Tibial nerve (tissue), 4 donors: ENCODE measurements around the gene ADCY4. TPM values are rescaled to one million over a fixed set of nuclear protein-coding genes. Genes with fewer than 3 reads are reported as not detected.

Source experiments
- DNase-seq, 2 donors: peaks; one replicate each; pipeline ENCODE4 v3.0.0-alpha.2; 2019; ENCODE audit warnings: low spot score in 2 of 2
- H3K27ac ChIP-seq, 4 donors: fragments of 200-600 bp; sonication (generic) in 3 of 4; one replicate each; pipeline ENCODE4 v1.5.1; 2017 to 2019; ENCODE audit warnings: mild to moderate bottlenecking in 1 of 4
- H3K27me3 ChIP-seq, 2 donors: fragments of 200-600 bp; sonication (generic) in 1 of 2; one replicate each; pipeline versions ENCODE4 v1.5.1 to v1.6.0; 2017 to 2019
- H3K36me3 ChIP-seq, 3 donors: fragments of 200-600 bp; sonication (generic); one replicate each; pipeline ENCODE4 v1.5.1; 2018 to 2019
- H3K4me1 ChIP-seq, 4 donors: fragments of 200-600 bp; sonication (generic) in 3 of 4; one replicate each; pipeline ENCODE4 v1.5.1; 2017 to 2019
- H3K4me3 ChIP-seq, 4 donors: fragments of 200-600 bp; sonication (generic) in 3 of 4; one replicate each; pipeline ENCODE4 v1.5.1; 2017 to 2019; ENCODE audit warnings: mild to moderate bottlenecking in 1 of 4, moderate library complexity in 1 of 4
- H3K9me3 ChIP-seq, 4 donors: fragments of 200-600 bp; sonication (generic) in 3 of 4; one replicate each; pipeline ENCODE4 v1.5.1; 2017 to 2019
- EP300 ChIP-seq, 2 donors: sonication (generic); formaldehyde crosslinking; IDR thresholded peaks; one replicate each; pipeline ENCODE4 v1.6.1; 2017; ENCODE audit warnings: antibody characterized with exemption in 2 of 2, mild to moderate bottlenecking in 1 of 2
- POLR2A ChIP-seq, 2 donors: fragments of 450-650 bp; IDR thresholded peaks; one replicate each; pipeline ENCODE4 v1.6.1; 2017; ENCODE audit warnings: antibody characterized with exemption in 2 of 2, mild to moderate bottlenecking in 2 of 2, moderate library complexity in 2 of 2
- WGBS, 2 donors: methylation state at CpG; one replicate each; pipeline ENCODE4 v1.1.5; 2018; 5-methylcytosine and 5-hydroxymethylcytosine counted together
- total RNA-seq, 4 donors: library from RNA; depleted of rRNA; stranded (reverse); fragments of >200 nt; gene quantifications; one replicate each; pipeline ENCODE4 v1.1.0, GENCODE V29; 2016
- TF ChIP-seq, protein P1 (sequence below), 5 experiments: fragments of 200-600 bp in 3 of 5; fragments of 450-650 bp in 2 of 5; sonication (generic) in 3 of 5; IDR thresholded peaks; one replicate each; pipeline ENCODE4 v1.5.1; 2016 to 2019; ENCODE audit warnings: antibody characterized with exemption in 5 of 5, mild to moderate bottlenecking in 3 of 5, moderate library complexity in 2 of 5

Gene ADCY4
- total RNA-seq, 4 donors from 2014 or later, result 32.0 to 68.1 (median 53.2) TPM

DNA sequence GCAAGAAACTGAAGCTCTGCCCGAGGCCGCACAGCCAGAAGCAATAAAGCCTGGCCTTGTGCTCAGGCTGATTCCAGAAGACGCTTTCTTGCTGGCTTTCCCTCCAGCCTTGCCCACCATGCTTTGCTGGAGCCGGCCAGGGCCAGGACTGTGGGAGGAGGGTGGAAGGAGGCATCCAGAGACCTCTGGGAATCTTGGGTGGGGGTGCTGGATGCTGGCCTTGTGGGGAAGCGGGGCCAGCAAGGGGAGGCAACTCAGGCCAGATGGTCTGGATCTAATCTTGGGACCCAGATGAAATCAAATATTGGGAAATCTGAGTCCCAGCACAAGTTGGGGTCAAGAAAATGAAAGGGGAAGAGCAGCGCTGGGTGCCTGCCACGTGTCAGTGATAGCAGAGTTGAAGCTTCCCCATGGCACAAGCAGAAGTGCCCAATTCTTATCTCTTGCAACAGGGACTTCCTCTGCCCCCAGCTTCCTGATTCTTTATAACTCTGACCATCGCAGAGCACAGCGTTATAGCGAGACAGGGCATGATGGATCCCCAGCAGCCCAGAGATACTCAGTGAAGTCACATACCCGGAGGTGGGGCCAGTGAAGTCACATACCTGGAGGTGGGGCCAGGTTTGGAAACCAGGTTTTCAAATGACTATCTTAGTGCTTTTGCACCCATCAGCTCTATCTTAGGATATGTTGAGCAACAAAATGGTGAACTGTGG lies 57.1 kb downstream of the ADCY4 start:
- TF ChIP-seq EP300 (IDR thresholded peaks at IDR 0.05) (peak in 1 of 2 donors; percentile 45), POLR2A (IDR thresholded peaks at IDR 0.05) (no peak)
- Histone ChIP-seq H3K36me3 (no peaks in the 10 kb centered on the region), H3K27ac (peak overlapping the region in 2 of 4 donors; percentile 13 to 62), H3K4me3 (no peak overlapping the region), H3K9me3 (no peaks in the 10 kb centered on the region), H3K4me1 (peaks cover 0 to 37% (median 14%) of the 10 kb centered on the region in 4 donors), H3K27me3 (no peaks in the 10 kb centered on the region)
- no peak for DNase-seq
- WGBS, 2 donors, result 68 to 74% methylated on average over 11 of the region's 11 CpGs

DNA sequence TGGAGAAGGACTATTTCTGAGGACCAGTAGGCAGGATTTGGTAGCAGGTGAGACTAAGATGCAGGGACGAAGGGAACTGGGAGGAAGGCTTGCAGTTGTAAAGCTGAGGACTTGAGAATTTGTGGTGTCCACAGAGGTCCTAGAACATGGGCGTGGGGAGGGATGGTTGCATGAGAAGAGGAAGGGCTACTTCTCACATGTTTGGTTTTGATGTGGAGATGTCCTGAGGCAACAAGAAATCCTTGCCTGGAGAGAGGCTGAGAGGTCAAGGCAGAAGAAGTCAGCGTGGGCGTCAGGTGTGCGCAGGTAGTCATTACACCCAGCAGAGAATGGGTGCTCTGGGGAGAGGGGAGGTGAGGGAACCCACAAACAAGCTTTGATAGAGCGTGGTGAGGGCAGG lies 57.8 kb downstream of the ADCY4 start:
- Histone ChIP-seq H3K27me3 (no peaks in the 10 kb centered on the region), H3K4me3 (no peak overlapping the region), H3K9me3 (no peaks in the 10 kb centered on the region), H3K4me1 (peaks cover 0 to 42% (median 14%) of the 10 kb centered on the region in 4 donors), H3K36me3 (no peaks in the 10 kb centered on the region), H3K27ac (peak overlapping the region in 2 of 4 donors; percentile 13 to 62)
- DNase-seq, result no peak
- no peak for TF ChIP-seq EP300 (IDR thresholded peaks at IDR 0.05)
- TF ChIP-seq, protein P1, sequence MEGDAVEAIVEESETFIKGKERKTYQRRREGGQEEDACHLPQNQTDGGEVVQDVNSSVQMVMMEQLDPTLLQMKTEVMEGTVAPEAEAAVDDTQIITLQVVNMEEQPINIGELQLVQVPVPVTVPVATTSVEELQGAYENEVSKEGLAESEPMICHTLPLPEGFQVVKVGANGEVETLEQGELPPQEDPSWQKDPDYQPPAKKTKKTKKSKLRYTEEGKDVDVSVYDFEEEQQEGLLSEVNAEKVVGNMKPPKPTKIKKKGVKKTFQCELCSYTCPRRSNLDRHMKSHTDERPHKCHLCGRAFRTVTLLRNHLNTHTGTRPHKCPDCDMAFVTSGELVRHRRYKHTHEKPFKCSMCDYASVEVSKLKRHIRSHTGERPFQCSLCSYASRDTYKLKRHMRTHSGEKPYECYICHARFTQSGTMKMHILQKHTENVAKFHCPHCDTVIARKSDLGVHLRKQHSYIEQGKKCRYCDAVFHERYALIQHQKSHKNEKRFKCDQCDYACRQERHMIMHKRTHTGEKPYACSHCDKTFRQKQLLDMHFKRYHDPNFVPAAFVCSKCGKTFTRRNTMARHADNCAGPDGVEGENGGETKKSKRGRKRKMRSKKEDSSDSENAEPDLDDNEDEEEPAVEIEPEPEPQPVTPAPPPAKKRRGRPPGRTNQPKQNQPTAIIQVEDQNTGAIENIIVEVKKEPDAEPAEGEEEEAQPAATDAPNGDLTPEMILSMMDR (IDR thresholded peaks at IDR 0.05), result no peak
- no peak for TF ChIP-seq POLR2A (IDR thresholded peaks at IDR 0.05)
- WGBS, 2 donors, result 83 to 84% methylated on average over 6 of the region's 6 CpGs

DNA sequence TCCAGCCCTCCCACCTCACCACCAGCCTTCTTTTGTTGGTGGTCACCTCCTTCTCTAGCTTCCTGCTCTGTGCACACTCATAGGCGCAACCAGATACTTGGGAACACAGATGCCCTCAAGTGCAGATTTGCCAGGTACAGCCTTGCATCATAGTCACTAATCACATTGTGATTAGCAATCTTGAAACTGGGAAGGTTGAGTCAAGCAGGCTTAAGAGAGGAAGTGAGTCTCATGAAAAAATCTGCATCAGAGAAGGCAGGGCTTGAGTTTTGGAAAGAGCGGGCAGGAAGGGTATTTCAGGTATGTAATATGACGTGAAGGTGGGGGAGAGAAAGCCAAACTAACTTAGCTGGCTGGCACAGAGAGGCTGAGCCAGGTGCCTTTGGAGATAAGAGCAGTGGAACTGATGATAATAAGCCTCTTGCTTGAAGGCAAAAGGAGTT lies 60.7 kb downstream of the ADCY4 start:
- Histone ChIP-seq H3K27me3 (no peaks in the 10 kb centered on the region), H3K36me3 (peaks cover 0 to 11% (median 0%) of the 10 kb centered on the region in 3 donors), H3K9me3 (no peaks in the 10 kb centered on the region), H3K4me1 (peaks cover 0 to 29% (median 17%) of the 10 kb centered on the region in 4 donors), H3K4me3 (no peak overlapping the region), H3K27ac (peak overlapping the region in 1 of 4 donors; percentile 10)
- 81 to 85% methylated on average over 3 of the region's 3 CpGs for WGBS, 2 donors
- DNase-seq, result no peak
- TF ChIP-seq EP300 (IDR thresholded peaks at IDR 0.05), result peak in 1 of 2 donors; percentile 26
- TF ChIP-seq, protein P1 (IDR thresholded peaks at IDR 0.05), result no peak
- no peak for TF ChIP-seq POLR2A (IDR thresholded peaks at IDR 0.05)

DNA sequence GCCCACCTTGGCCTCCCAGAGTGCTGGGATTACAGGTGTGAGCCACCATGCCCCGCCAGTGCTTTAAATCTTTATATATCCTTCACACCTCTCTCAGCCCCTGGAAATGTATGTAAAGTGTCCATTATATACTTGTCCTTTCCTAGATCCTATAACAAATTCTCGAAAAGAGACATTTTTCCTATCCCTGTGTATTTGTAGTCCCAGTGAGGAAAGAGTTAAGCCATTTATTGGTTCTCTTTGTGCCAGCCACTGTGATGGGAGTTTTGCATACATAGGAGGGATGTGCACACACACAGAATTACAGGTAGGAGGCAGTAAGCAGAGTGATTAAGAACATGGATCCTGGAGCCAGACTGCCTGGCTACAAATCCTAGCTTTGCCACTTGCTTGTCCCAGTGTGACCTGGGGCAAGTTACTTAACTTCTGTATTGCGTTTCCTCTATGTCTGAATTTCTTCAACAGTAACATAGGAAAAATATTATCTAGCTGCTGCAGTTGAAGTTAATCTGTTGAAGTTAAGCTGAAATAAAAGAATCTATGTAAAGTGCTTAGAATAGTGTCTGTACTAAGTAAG lies 61.4 kb downstream of the ADCY4 start:
- 55 to 76% methylated on average over 3 of the region's 3 CpGs for WGBS, 2 donors
- Histone ChIP-seq H3K27ac (peak overlapping the region in 1 of 4 donors; percentile 10), H3K36me3 (peaks cover 0 to 17% (median 0%) of the 10 kb centered on the region in 3 donors), H3K9me3 (no peaks in the 10 kb centered on the region), H3K27me3 (no peaks in the 10 kb centered on the region), H3K4me3 (no peak overlapping the region), H3K4me1 (peaks cover 0 to 29% (median 14%) of the 10 kb centered on the region in 4 donors)
- no peak for TF ChIP-seq POLR2A (IDR thresholded peaks at IDR 0.05)
- no peak for TF ChIP-seq EP300 (IDR thresholded peaks at IDR 0.05)
- TF ChIP-seq, protein P1 (IDR thresholded peaks at IDR 0.05), result no peak
- no peak for DNase-seq

DNA sequence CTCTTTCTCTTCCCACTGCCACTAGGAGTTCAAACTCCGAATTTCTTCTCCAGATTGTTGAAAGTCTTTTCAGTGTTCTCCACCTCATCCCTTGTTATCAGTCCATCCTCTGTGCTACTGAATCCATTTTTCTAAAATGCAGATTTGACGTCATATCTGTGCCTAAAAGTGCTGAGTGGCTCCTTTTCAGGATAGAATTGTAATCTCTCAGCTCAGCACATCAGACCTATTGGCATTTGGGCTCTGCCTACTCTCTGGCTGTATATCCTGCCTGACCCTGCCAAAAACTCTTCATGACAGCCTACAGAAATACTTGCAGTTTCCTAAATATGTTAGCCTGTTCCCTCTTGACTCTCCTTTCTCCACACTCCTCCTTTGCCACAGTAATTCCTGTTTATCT lies 62.4 kb downstream of the ADCY4 start:
- Histone ChIP-seq H3K4me3 (no peak overlapping the region), H3K27ac (peak overlapping the region in 2 of 4 donors; percentile 99), H3K4me1 (peaks cover 0 to 28% (median 9%) of the 10 kb centered on the region in 4 donors), H3K36me3 (peaks cover 0 to 28% (median 0%) of the 10 kb centered on the region in 3 donors), H3K9me3 (no peaks in the 10 kb centered on the region), H3K27me3 (no peaks in the 10 kb centered on the region)
- WGBS, 2 donors, result 75 to 79% methylated on average over 2 of the region's 2 CpGs
- TF ChIP-seq EP300 (IDR thresholded peaks at IDR 0.05) (no peak), POLR2A (IDR thresholded peaks at IDR 0.05) (no peak)
- TF ChIP-seq, protein P1 (IDR thresholded peaks at IDR 0.05), result no peak
- DNase-seq, result no peak
